T1000 (cell line): ENCODE data around the gene TOMT.
A peak's percentile ranks its signal among the peaks of the same experiment; 100 is the strongest.

ENCODE experiments used
- DNase-seq: peaks from one replicate; lab custom pipeline; 2025; ENCODE audit warnings: mixed read lengths; lab: John Stamatoyannopoulos, UW

TOMT gene

GRCh38 chr11:72088076-72088808, 17.5 kb upstream of the TOMT start:
- DNase-seq, result no peak

- DNase-seq, result no peak
These were observed 14.4 kb upstream of the TOMT start for GRCh38 chr11:72091292-72091691.

GRCh38 chr11:72098741-72099140, 7.0 kb upstream of the TOMT start:
- no peak for DNase-seq

GRCh38 chr11:72100009-72100408, 5.7 kb upstream of the TOMT start:
- no peak for DNase-seq

- no peak for DNase-seq
These were observed 5.3 kb upstream of the TOMT start for GRCh38 chr11:72100462-72100861.

GRCh38 chr11:72102162-72102561, 3.6 kb upstream of the TOMT start:
- no peak for DNase-seq

- DNase-seq, result no peak
These were observed 3.1 kb upstream of the TOMT start for GRCh38 chr11:72102631-72102945.

GRCh38 chr11:72102946-72103753, 2.6 kb upstream of the TOMT start, which contains the start of gene LAMTOR1:
Gene LAMTOR1 (minus strand): TSS chr11:72103297. CDS start chr11:72103224, 73 bp downstream.
- peak; percentile 97 for DNase-seq

- no peak for DNase-seq
These were observed 2.0 kb upstream of the TOMT start for GRCh38 chr11:72103754-72104167.

GRCh38 chr11:72111300-72112142, 5.8 kb downstream of the TOMT start:
- no peak for DNase-seq

- DNase-seq, result peak; percentile 96
These were observed 6.6 kb downstream of the TOMT start, which contains the start of gene ANAPC15 for GRCh38 chr11:72112143-72112977. Gene ANAPC15 (minus strand): TSS chr11:72112695. CDS start chr11:72111276, 1,419 bp downstream.

- peak; percentile 57 for DNase-seq
These were observed 7.5 kb downstream of the TOMT start for GRCh38 chr11:72112978-72113808.

- no peak for DNase-seq
These were observed 8.8 kb downstream of the TOMT start for GRCh38 chr11:72114570-72114969.

- peak; percentile 9 for DNase-seq
These were observed 10.5 kb downstream of the TOMT start for GRCh38 chr11:72116019-72116755.

- DNase-seq, result no peak
These were observed 13.5 kb downstream of the TOMT start for GRCh38 chr11:72119198-72119597.

GRCh38 chr11:72120930-72121329, 15.2 kb downstream of the TOMT start:
- no peak for DNase-seq

GRCh38 chr11:72122607-72123006, 16.9 kb downstream of the TOMT start:
- no peak for DNase-seq

GRCh38 chr11:72123117-72123653, 17.5 kb downstream of the TOMT start:
- DNase-seq, result no peak

- no peak for DNase-seq
These were observed 18.3 kb downstream of the TOMT start for GRCh38 chr11:72124046-72124445.
